HPDE6-E6E7 (cell line): Measurements from ENCODE around the gene TPRN.

ENCODE experiments used
- DNase-seq: peaks from one replicate; pipeline ENCODE4 v3.0.0; 2011; ENCODE audit warnings: missing footprints; ENCODE audit errors: extremely low spot score

Gene TPRN

GRCh38 chr9:137173796-137174664 lies 26.5 kb downstream of the TPRN start:
- DNase-seq, result no peak

GRCh38 chr9:137172901-137173795 lies 27.4 kb downstream of the TPRN start:
- no peak for DNase-seq

GRCh38 chr9:137171149-137171900 lies 29.2 kb downstream of the TPRN start:
- DNase-seq, result no peak

GRCh38 chr9:137170486-137171148 lies 29.9 kb downstream of the TPRN start:
- DNase-seq, result no peak

- DNase-seq, result no peak
These were observed 30.6 kb downstream of the TPRN start, which contains the start of gene LRRC26 for GRCh38 chr9:137169896-137170358. Gene LRRC26 (minus strand): TSS chr9:137170051. CDS start chr9:137169943, 108 bp downstream.

GRCh38 chr9:137168904-137169856 lies 31.4 kb downstream of the TPRN start:
- no peak for DNase-seq

GRCh38 chr9:137168573-137168903 lies 32.0 kb downstream of the TPRN start:
- DNase-seq, result no peak

GRCh38 chr9:137167747-137168572 lies 32.6 kb downstream of the TPRN start:
- no peak for DNase-seq

GRCh38 chr9:137167277-137167746 lies 33.2 kb downstream of the TPRN start:
- no peak for DNase-seq

GRCh38 chr9:137166380-137167229 lies 33.9 kb downstream of the TPRN start:
- no peak for DNase-seq

GRCh38 chr9:137165250-137165836 lies 35.2 kb downstream of the TPRN start:
- DNase-seq, result no peak

- no peak for DNase-seq
These were observed 35.9 kb downstream of the TPRN start for GRCh38 chr9:137164370-137165249.

GRCh38 chr9:137163805-137164204 lies 36.7 kb downstream of the TPRN start:
- DNase-seq, result no peak

GRCh38 chr9:137163365-137163715 lies 37.2 kb downstream of the TPRN start:
- no peak for DNase-seq

- DNase-seq, result no peak
These were observed 37.8 kb downstream of the TPRN start for GRCh38 chr9:137162505-137163364.
